ENCODE results near the gene SH3RF3.
"Not testable (repeated sequence)": the region's sequence is repeated elsewhere in the genome, so short reads cannot be mapped to it uniquely, and the experiment has no call there.

SH3RF3 gene

GRCh38 chr2:109523121-109523520 lies 394.1 kb downstream of the SH3RF3 start:
- DNase-seq: no peak

GRCh38 chr2:109523536-109524361 lies 394.7 kb downstream of the SH3RF3 start:
- DNase-seq: no peak

DNA sequence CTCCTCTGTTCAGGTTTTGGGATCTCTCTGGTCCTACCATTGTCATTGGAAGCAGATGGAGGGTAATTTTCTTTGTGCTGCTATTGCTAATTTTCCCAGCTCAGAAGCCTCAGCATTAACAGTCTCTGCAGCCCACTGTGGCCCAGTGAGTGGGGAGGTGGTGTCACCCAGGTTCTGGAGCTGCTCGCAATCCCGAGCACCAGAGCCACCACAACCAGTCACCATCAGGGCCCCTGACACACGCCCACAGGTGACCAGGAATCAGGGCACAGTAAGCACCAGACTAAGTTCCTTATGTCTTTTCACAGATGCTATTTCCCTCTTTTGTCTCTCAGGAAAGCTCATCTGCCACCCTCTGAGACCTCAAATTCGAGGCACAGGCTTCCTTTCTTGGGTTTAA lies 396.8 kb downstream of the SH3RF3 start:
- DNase-seq: no peak

GRCh38 chr2:109526442-109526970 lies 397.5 kb downstream of the SH3RF3 start:
- no peak for DNase-seq

- no peak for DNase-seq
Observed at GRCh38 chr2:109527079-109527478, 398.1 kb downstream of the SH3RF3 start.

DNA sequence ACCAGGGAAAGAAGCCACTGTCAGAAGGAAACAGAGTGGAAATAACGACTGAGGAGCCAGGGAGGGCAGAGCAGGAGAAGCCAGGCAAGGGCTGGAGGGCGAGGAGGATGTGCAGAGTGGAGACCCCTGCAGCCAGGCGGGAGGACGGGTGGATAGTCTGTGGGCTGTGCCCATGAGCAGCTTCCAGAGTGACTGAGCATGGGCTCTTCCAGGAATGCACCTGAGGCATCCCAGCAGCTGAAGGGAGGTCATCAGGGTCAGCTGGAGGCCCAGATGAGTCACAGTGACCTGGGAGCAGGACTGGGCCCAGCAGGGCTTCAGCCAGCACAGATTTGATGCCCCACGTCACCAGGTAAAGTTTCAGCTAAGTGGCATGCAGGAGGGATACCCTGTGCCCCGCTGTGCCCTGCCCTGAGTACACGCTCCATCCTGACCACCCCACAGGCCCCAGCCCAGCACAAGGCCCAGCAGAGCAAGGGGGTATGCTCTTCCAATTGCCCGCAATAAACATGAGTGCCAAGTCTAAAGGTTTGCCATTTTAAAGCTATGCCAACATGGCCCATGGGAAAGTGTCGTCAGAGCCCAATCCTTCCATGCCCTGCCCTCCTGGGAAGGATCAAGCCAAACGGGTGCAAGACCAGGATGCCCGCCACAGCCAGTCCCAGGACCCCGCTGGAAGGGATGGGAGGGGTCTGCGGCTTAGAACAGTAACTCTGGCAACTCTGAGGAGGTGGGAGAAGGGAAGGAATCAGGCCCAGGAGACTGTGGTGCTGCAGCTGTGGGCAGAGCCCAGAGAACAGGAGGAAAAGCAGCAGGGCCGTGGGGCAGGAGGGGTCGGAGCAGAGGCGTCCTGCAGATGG lies 399.1 kb downstream of the SH3RF3 start:
- DNase-seq: no peak

DNA sequence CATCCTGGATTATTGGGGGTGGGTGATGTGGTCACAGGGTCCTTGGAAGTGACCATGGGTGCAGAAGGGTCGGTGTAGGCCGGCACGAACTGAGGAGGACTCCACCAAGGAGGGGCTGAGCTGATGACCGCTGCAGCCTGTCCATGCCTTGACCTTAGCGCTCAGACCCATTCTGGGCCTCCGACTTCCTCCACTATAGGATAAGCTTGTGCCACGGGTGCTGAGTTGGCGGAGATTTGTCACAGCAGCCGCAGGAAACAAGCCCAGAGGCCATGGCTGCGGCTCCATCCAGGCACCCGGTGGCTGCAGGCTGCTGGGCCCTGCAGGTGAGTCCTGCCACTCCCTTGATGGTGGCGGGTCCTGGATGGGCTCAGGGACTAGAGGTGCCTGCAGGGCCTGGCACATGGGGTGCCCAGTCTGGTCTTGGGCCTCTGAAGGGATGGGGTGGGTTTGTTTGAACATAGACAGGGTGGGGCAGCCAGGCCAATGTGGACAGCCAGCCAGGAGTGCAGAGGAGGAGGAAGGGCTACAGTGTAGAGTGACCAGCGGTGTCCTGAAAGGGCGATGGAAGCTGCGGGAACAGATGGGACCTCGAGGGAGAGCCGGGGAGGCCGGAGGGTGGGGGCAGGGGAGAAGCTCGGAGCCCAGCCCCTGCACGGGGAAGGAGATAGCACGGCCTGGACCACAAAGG lies 400.0 kb downstream of the SH3RF3 start:
- DNase-seq: no peak

DNA sequence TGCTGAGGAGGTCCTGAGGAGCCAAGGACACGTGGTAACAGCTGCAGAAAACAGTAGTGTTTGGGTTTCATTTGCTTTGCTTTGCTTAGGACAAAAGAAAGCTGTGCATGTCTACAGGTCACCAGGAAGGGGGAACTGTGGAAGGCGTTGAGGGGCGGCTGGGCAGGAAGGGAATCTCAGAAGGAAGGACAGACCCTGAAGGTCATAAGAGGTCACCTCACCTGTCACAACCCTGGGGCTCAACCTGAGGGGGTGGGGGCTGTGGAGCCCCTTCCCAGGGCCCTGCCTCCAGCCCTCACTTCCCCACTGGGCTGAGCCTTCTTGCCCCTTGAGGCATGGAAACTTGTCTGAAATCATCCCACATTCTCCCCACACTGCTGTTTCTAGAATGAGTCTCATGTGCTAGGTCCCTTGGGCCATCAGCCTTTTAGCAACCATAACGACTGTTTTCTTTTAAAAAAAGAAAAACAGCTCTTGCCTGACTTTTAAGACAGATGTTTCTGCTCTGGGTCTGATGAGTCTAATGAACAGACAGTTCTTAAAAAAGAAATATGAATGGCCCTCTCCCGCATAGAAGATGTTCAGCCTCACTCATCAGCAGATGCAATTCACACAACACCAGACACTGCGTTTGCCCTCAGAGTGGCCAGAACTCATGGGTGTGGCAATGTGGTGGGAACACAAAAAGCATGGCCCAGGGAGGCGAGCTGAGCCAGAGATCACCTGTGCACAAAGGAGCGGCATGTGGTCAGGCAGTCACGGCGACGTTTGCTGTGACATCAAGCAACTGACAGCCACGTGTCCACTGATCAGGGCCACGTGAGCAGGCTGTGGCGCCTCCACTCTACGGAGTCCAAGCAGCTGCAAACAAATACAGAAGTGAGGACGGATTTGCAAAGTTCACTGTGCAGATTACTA lies 400.8 kb downstream of the SH3RF3 start:
- no peak for DNase-seq

DNA sequence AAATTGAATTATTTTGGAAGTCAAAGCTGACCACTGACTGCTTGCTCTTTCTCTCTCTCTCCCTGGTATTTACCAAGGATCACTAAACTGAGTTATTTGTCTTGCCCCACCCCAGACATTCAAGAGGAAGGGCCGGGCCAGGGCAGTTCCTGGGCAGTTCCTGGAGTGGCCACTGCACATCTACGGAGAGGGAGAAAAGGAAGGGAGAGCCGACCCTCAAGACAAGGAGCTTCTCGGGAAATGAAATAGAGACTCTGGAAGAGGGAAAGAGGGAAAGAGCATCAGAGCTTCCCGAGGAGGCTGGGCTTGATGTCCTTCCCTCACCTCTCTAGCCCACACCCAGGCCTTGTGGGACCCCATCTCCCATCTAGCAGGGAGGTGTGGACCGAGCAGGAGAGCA lies 401.7 kb downstream of the SH3RF3 start:
- DNase-seq: no peak

- DNase-seq: no peak
Observed at GRCh38 chr2:109531221-109531620, 402.2 kb downstream of the SH3RF3 start.

- no peak for DNase-seq
Observed at GRCh38 chr2:109531896-109532727, 403.1 kb downstream of the SH3RF3 start.

DNA sequence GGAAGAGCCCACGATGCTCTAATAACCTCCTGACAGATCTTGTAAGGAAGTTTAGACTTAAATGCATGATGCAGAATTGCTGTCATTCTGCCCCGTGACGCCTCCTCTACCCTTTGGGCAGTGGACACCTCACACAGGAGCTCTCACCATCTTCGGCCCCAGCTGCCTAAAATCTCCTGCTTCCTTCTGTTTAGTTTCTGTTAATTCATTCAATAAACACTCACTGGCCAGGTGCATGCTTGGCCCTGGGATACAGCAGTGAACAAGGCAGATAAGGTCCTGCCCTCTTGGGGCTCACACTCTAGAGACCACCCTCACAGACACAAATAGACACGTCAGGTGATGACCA lies 403.7 kb downstream of the SH3RF3 start:
- no peak for DNase-seq

GRCh38 chr2:109533823-109534222 lies 404.8 kb downstream of the SH3RF3 start:
- no peak for DNase-seq

DNA sequence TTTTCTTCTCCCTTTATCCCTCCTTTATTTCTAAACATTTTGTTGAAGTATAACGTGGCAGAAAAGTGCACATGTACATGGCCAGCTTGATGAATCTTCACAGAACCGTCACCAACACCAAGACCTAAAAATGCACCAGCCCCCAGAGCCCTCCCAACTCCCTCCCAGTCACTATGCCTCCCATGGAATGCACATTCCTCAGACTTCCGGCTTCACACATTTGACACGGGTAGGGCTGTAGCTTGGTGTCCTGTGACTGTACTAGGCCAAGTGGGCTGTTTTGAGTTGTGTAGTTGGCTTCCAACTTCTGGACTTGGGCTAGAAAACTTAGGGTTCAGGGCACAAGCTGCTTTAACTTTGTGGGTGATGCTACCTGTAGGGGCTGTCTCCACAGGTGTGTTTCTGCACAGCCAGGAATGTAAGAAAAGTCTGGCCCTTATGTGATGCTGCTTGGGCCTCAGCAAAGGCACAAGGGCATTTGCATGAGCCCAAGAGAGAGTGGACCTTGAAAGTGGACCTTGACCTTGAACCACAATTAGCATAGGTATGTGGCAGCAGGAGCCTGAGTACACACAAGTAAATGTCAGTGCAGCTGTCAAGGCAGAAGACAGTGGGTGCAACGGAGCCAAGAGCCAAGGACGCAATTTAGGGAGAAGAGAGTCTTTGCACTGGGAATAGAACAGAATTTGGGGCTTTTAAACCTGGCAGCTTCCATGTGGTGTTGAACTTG lies 406.4 kb downstream of the SH3RF3 start:
- DNase-seq: no peak

DNA sequence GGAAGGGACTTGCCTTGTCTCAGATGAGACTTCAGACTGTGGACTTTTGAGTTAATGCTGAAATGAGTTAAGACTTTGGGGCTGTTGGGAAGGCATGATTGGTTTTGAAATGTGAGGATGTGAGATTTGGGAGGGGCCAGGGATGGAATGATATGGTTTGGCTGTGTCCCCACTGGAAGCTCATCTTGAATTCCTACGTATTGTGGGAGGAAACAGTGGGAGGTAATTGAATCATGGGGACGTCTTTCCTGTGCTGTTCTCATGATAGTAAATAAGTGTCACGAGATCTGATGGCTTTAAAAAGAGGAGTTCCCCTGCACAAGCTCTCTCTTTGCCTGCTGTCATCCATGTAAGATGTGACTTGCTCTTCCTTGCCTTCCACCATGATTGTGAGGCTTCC lies 407.6 kb downstream of the SH3RF3 start:
- not testable (repeated sequence) for DNase-seq

- no peak for DNase-seq
Observed at GRCh38 chr2:109537565-109538222, 408.7 kb downstream of the SH3RF3 start.

GRCh38 chr2:109538546-109538945 lies 409.5 kb downstream of the SH3RF3 start:
- DNase-seq: no peak

DNA sequence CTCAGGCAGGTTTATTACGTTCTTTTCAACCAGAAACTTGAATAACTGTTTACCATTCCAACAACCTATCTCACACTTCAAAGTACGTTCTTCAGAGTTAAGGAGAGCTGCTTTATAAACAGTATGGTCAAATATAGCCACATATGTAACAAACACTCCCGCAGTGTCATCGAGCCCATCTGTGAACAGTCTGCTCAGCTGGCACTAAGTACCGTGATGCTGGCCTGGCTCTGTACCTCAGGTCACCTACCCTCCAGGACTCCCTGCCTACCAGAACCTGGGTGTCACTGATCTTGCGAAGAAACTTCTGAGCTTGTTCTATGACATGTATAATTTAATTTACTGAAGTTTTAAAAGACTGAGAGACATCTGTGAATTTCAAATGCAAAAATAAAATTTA lies 413.4 kb downstream of the SH3RF3 start:
- DNase-seq: no peak

DNA sequence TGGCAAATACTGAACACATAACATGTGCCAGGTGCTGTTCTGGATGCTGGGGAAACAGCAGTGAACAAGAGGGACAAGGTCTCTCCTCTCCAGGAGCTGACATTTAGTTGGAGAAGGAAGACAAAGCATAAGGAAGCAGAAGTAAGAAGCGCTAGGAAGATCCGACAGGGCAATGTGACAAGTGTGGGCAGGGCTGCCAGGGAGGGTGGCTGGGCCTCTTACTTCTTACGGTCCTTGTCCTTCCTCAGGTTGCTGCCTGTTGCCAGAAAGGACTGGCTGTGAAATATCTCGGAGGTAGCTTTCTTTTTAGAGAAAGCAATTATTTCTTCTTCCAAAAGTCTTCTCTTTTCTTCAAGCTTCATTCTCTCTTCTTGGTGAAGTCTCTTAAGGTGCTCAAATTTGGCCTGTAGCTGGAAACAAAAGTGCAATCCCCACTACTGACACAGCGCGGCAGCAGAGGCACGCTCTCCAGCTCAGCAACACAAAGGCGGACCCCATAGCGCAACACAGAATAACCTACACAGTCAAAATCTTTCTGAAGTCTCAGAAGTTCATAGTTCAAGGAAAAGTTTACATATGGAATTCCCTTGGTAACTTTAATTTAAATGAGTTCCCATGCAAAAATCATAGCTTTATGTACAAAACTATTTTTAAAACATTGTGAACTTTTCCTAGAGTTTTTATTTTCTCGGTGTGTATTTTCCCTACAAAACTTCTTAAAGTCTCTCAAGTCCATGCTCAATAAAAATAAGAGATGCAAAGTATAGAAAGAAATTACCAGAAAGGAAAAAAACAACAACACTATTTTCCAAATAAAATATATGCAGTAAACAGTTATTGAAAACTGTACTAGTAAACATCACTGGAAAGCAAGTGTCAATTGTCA lies 417.1 kb downstream of the SH3RF3 start:
- peak; percentile 52 for DNase-seq

Measured in CD4-positive, alpha-beta T cell treated with Interleukin-10 for 1 hour (primary cell).